Bronchial epithelial cell (primary cell): ENCODE data around the gene LSM4. TPM values are rescaled to one million over a fixed set of nuclear protein-coding genes. Genes with fewer than 3 reads are reported as not detected.
"Not testable (repeated sequence)": the region's sequence is repeated elsewhere in the genome, so short reads cannot be mapped to it uniquely, and the experiment has no call there.

Experiments
- DNase-seq: peaks from one replicate; pipeline ENCODE4 v3.0.0-alpha.2; 2010; ENCODE audit warnings: low read depth
- FAIRE-seq: peaks from 2 replicates; lab custom pipeline; 2011; peaks lifted over from hg19 to GRCh38; lab: Jason Lieb, UNC
- H3K27me3 ChIP-seq: 2 replicates; pipeline ENCODE4 v1.5.1; 2011; ENCODE audit warnings: low read length; ENCODE audit not compliant: control insufficient read depth, insufficient read depth
- H3K36me3 ChIP-seq: 2 replicates; pipeline ENCODE4 v1.5.1; 2011; ENCODE audit warnings: low read length; ENCODE audit not compliant: control insufficient read depth, insufficient read depth
- H3K4me3 ChIP-seq: 2 replicates; pipeline ENCODE4 v1.5.1; 2011; ENCODE audit warnings: mild to moderate bottlenecking, low read depth, low read length, control low read depth
- CTCF ChIP-seq: IDR thresholded peaks from 2 replicates; pipeline ENCODE4 v1.5.1; 2011; ENCODE audit warnings: mild to moderate bottlenecking, moderate library complexity, low read length, control low read depth, inconsistent platforms; ENCODE audit not compliant: insufficient read depth, severe bottlenecking
- total RNA-seq: library from RNA; depleted of rRNA; stranded (reverse); fragments of >200 nt; gene quantifications from 2 replicates; pipeline ENCODE4 v1.2.1, GENCODE V29; 2014

The LSM4 gene
- total RNA-seq, 1 donor from 2014 or later = 208 TPM

- H3K27me3 ChIP-seq = no peaks in the 10 kb centered on the region
Measured at GRCh38 chr19:18350490-18350889, 27.6 kb upstream of the LSM4 start.

DNA sequence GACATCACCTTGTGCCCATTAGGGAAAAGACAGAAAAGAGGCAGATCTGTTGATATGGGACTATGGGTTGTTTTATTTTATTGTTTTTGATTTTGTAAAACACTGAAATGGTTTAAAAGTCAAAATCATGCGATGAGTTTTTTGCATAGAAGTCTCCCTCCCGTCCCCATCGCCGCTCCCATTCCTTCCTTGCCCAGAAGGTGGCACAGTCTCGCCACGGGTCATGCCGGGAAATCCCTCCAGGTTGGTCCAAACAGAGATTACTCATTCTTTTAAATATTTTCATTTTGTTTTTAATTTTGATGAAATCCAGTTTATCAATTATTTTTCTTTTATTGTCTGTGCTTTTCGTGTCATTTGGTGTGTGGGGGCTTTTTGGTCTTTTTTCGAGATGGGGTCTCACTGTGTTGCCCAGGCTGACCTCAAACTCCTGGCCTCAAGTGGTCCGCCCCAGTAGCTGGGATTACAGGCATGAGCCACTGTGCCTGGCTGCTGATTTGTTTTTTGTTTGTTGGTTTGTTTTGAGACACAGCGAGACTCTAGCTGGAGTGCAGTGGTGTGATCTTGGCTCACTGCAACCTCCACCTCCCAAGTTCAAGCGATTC lies 26.8 kb upstream of the LSM4 start:
- peak; percentile 35 for DNase-seq
- Histone ChIP-seq H3K36me3 (no peaks in the 10 kb centered on the region), H3K4me3 (no peak overlapping the region), H3K27me3 (no peaks in the 10 kb centered on the region)
- TF ChIP-seq CTCF = peak; percentile 80
- FAIRE-seq = no peak

More at GRCh38 chr19:18350490-18350889, 27.6 kb upstream of the LSM4 start:
- Histone ChIP-seq H3K4me3 (no peak overlapping the region), H3K36me3 (no peaks in the 10 kb centered on the region)
- FAIRE-seq (no peak), DNase-seq (no peak)
- no peak for TF ChIP-seq CTCF

GRCh38 chr19:18348818-18349339 lies 26.0 kb upstream of the LSM4 start:
- H3K4me3 ChIP-seq, DNase-seq, H3K36me3 ChIP-seq, FAIRE-seq, H3K27me3 ChIP-seq: not testable (repeated sequence)

GRCh38 chr19:18348171-18348570 lies 25.3 kb upstream of the LSM4 start:
- FAIRE-seq = no peak

DNA sequence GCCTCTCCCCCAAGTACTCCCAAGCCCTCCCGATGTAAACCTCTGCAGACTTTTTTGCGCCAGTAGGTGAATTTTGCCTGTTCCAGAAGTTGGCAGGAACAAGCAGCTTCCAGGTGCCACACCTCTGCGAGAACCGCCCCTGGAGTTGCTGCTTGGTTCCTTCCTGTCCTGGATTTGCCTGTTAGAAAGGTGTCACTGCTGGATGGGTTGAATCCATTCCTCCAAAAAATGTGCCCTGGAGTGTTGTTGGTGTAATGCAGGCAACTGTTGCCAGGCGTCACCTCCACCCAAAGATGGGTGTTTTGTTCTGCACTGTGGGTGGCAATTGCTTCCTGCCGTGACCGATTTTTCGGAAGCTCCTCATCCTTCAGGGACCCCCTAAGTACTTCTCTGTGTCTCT lies 23.2 kb upstream of the LSM4 start:
- Histone ChIP-seq H3K27me3 (no peaks in the 10 kb centered on the region), H3K4me3 (no peak overlapping the region), H3K36me3 (no peaks in the 10 kb centered on the region)
- TF ChIP-seq CTCF = no peak
- DNase-seq (peak; percentile 34), FAIRE-seq (peak; percentile 70)

More at GRCh38 chr19:18348171-18348570, 25.3 kb upstream of the LSM4 start:
- no peak for DNase-seq
- H3K27me3 ChIP-seq = no peaks in the 10 kb centered on the region
- no peak overlapping the region for H3K4me3 ChIP-seq
- H3K36me3 ChIP-seq = no peaks in the 10 kb centered on the region
- TF ChIP-seq CTCF = no peak

GRCh38 chr19:18345296-18345695 lies 22.4 kb upstream of the LSM4 start:
- TF ChIP-seq CTCF = no peak
- DNase-seq = no peak
- H3K4me3 ChIP-seq = no peak overlapping the region
- H3K36me3 ChIP-seq = no peaks in the 10 kb centered on the region
- no peaks in the 10 kb centered on the region for H3K27me3 ChIP-seq
- no peak for FAIRE-seq
